Ovary (tissue), 3 donors: Measurements from ENCODE around the gene PGM2.

Experiments
- EP300 ChIP-seq: sonication (generic); formaldehyde crosslinking; IDR thresholded peaks from one replicate; pipeline ENCODE4 v1.6.1; 2017; ENCODE audit warnings: antibody characterized with exemption
- POLR2A ChIP-seq: fragments of 450-650 bp; IDR thresholded peaks from one replicate; pipeline ENCODE4 v1.6.1; 2017; ENCODE audit warnings: antibody characterized with exemption, mild to moderate bottlenecking, moderate library complexity
- TF ChIP-seq, protein P1 (sequence below), 3 donors: fragments of 450-650 bp in 2 of 3; fragments of 200-600 bp in 1 of 3; IDR thresholded peaks; one replicate each; pipeline versions ENCODE4 v1.5.1 to v1.8.0; 2016 to 2022; ENCODE audit warnings: antibody characterized with exemption in 3 of 3, mild to moderate bottlenecking in 1 of 3
- donor health status: DM: no; HTN: no; CAD: no.

DNA sequence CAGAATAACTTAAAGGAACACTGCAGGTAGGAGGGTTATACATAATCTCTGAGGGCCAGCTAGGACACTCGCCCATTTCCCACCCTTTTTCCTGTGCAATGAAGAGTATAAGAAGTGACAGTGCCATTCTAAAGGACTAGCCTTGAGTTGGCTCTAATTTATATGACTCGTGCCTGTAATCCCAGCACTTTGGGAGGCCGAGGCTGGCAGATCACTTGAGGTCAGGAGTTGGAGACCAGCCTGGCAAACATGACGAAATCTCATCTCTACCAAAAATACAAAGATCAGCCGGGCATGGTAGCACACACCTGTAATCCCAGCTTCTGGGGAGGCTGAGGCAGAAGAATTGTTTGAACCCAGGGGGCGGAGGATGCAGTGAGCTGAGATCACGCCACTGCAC, 68.8 kb downstream of the PGM2 start:
- TF ChIP-seq, protein P1, sequence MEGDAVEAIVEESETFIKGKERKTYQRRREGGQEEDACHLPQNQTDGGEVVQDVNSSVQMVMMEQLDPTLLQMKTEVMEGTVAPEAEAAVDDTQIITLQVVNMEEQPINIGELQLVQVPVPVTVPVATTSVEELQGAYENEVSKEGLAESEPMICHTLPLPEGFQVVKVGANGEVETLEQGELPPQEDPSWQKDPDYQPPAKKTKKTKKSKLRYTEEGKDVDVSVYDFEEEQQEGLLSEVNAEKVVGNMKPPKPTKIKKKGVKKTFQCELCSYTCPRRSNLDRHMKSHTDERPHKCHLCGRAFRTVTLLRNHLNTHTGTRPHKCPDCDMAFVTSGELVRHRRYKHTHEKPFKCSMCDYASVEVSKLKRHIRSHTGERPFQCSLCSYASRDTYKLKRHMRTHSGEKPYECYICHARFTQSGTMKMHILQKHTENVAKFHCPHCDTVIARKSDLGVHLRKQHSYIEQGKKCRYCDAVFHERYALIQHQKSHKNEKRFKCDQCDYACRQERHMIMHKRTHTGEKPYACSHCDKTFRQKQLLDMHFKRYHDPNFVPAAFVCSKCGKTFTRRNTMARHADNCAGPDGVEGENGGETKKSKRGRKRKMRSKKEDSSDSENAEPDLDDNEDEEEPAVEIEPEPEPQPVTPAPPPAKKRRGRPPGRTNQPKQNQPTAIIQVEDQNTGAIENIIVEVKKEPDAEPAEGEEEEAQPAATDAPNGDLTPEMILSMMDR (IDR thresholded peaks at IDR 0.05), result no peak
- TF ChIP-seq EP300 (no peak), POLR2A (no peak)
